Measurements from ENCODE around the gene KCNK3.
"Not testable (repeated sequence)": the region's sequence is repeated elsewhere in the genome, so short reads cannot be mapped to it uniquely, and the experiment has no call there.

The KCNK3 gene

GRCh38 chr2:26749787-26750420 lies 57.4 kb downstream of the KCNK3 start:
- H3K9me3 ChIP-seq (ENCODE audit: control insufficient read depth in 5 of 5, low read length in 5 of 5); H3K4me3 ChIP-seq (ENCODE audit: low read depth in 1 of 5, low read length in 5 of 5); H3K27ac ChIP-seq (ENCODE audit: low read depth, low read length); H3K27me3 ChIP-seq (ENCODE audit: control insufficient read depth in 5 of 5, insufficient read depth in 4 of 5, low read length in 5 of 5); H3K9ac ChIP-seq (ENCODE audit: low read length in 5 of 5); H3K36me3 ChIP-seq (ENCODE audit: control insufficient read depth in 5 of 5, insufficient read depth in 5 of 5, low read length in 5 of 5); H3K4me1 ChIP-seq (ENCODE audit: control insufficient read depth in 5 of 5, insufficient read depth in 5 of 5, low read length in 5 of 5): not testable (repeated sequence)

GRCh38 chr2:26750467-26750866 lies 57.9 kb downstream of the KCNK3 start:
- not testable (repeated sequence) for H3K36me3 ChIP-seq (ENCODE audit: control insufficient read depth in 5 of 5, insufficient read depth in 5 of 5, low read length in 5 of 5); H3K9ac ChIP-seq (ENCODE audit: low read length in 5 of 5); H3K27ac ChIP-seq (ENCODE audit: low read depth, low read length); H3K27me3 ChIP-seq (ENCODE audit: control insufficient read depth in 5 of 5, insufficient read depth in 4 of 5, low read length in 5 of 5); H3K4me1 ChIP-seq (ENCODE audit: control insufficient read depth in 5 of 5, insufficient read depth in 5 of 5, low read length in 5 of 5); H3K4me3 ChIP-seq (ENCODE audit: low read depth in 1 of 5, low read length in 5 of 5); H3K9me3 ChIP-seq (ENCODE audit: control insufficient read depth in 5 of 5, low read length in 5 of 5)

GRCh38 chr2:26752656-26753055 lies 60.1 kb downstream of the KCNK3 start:
- Histone ChIP-seq H3K27ac (ENCODE audit: low read depth, low read length) (no peak overlapping the region), H3K36me3 (ENCODE audit: control insufficient read depth in 5 of 5, insufficient read depth in 5 of 5, low read length in 5 of 5) (no peaks in the 10 kb centered on the region), H3K9me3 (ENCODE audit: control insufficient read depth in 5 of 5, low read length in 5 of 5) (peaks cover 0 to 3% (median 0%) of the 10 kb centered on the region in 5 donors), H3K4me3 (ENCODE audit: low read depth in 1 of 5, low read length in 5 of 5) (no peak overlapping the region), H3K9ac (ENCODE audit: low read length in 5 of 5) (no peak overlapping the region), H3K27me3 (ENCODE audit: control insufficient read depth in 5 of 5, insufficient read depth in 4 of 5, low read length in 5 of 5) (no peaks in the 10 kb centered on the region), H3K4me1 (ENCODE audit: control insufficient read depth in 5 of 5, insufficient read depth in 5 of 5, low read length in 5 of 5) (peaks cover 0 to 9% (median 0%) of the 10 kb centered on the region in 5 donors)

- Histone ChIP-seq H3K27me3 (ENCODE audit: control insufficient read depth in 5 of 5, insufficient read depth in 4 of 5, low read length in 5 of 5) (no peaks in the 10 kb centered on the region), H3K4me3 (ENCODE audit: low read depth in 1 of 5, low read length in 5 of 5) (no peak overlapping the region), H3K4me1 (ENCODE audit: control insufficient read depth in 5 of 5, insufficient read depth in 5 of 5, low read length in 5 of 5) (peaks cover 4 to 20% (median 10%) of the 10 kb centered on the region in 5 donors), H3K9ac (ENCODE audit: low read length in 5 of 5) (no peak overlapping the region), H3K27ac (ENCODE audit: low read depth, low read length) (no peak overlapping the region), H3K36me3 (ENCODE audit: control insufficient read depth in 5 of 5, insufficient read depth in 5 of 5, low read length in 5 of 5) (no peaks in the 10 kb centered on the region), H3K9me3 (ENCODE audit: control insufficient read depth in 5 of 5, low read length in 5 of 5) (peaks cover 0 to 3% (median 0%) of the 10 kb centered on the region in 5 donors)
Measured at GRCh38 chr2:26754539-26754938, 62.0 kb downstream of the KCNK3 start.

- H3K9me3 ChIP-seq (ENCODE audit: control insufficient read depth in 5 of 5, low read length in 5 of 5): peaks cover 0 to 3% (median 0%) of the 10 kb centered on the region in 5 donors
- no peaks in the 10 kb centered on the region for H3K27me3 ChIP-seq (ENCODE audit: control insufficient read depth in 5 of 5, insufficient read depth in 4 of 5, low read length in 5 of 5)
- no peak overlapping the region for H3K27ac ChIP-seq (ENCODE audit: low read depth, low read length)
- H3K4me1 ChIP-seq (ENCODE audit: control insufficient read depth in 5 of 5, insufficient read depth in 5 of 5, low read length in 5 of 5): peaks cover 4 to 20% (median 10%) of the 10 kb centered on the region in 5 donors
- no peak overlapping the region for H3K4me3 ChIP-seq (ENCODE audit: low read depth in 1 of 5, low read length in 5 of 5)
- no peak overlapping the region for H3K9ac ChIP-seq (ENCODE audit: low read length in 5 of 5)
- H3K36me3 ChIP-seq (ENCODE audit: control insufficient read depth in 5 of 5, insufficient read depth in 5 of 5, low read length in 5 of 5): no peaks in the 10 kb centered on the region
Measured at GRCh38 chr2:26754972-26755670, 62.6 kb downstream of the KCNK3 start.

- peaks cover 4 to 20% (median 10%) of the 10 kb centered on the region in 5 donors for H3K4me1 ChIP-seq (ENCODE audit: control insufficient read depth in 5 of 5, insufficient read depth in 5 of 5, low read length in 5 of 5)
- H3K9ac ChIP-seq (ENCODE audit: low read length in 5 of 5): no peak overlapping the region
- H3K27ac ChIP-seq (ENCODE audit: low read depth, low read length): peak overlapping the region; percentile 82
- no peaks in the 10 kb centered on the region for H3K27me3 ChIP-seq (ENCODE audit: control insufficient read depth in 5 of 5, insufficient read depth in 4 of 5, low read length in 5 of 5)
- no peak overlapping the region for H3K4me3 ChIP-seq (ENCODE audit: low read depth in 1 of 5, low read length in 5 of 5)
- peaks cover 0 to 2% (median 0%) of the 10 kb centered on the region in 5 donors for H3K9me3 ChIP-seq (ENCODE audit: control insufficient read depth in 5 of 5, low read length in 5 of 5)
- H3K36me3 ChIP-seq (ENCODE audit: control insufficient read depth in 5 of 5, insufficient read depth in 5 of 5, low read length in 5 of 5): no peaks in the 10 kb centered on the region
Measured at GRCh38 chr2:26756337-26756736, 63.8 kb downstream of the KCNK3 start.

GRCh38 chr2:26757873-26758789 lies 65.6 kb downstream of the KCNK3 start:
- Histone ChIP-seq H3K9me3 (ENCODE audit: control insufficient read depth in 5 of 5, low read length in 5 of 5) (no peaks in the 10 kb centered on the region), H3K27me3 (ENCODE audit: control insufficient read depth in 5 of 5, insufficient read depth in 4 of 5, low read length in 5 of 5) (no peaks in the 10 kb centered on the region), H3K27ac (ENCODE audit: low read depth, low read length) (peak overlapping the region; percentile 86), H3K36me3 (ENCODE audit: control insufficient read depth in 5 of 5, insufficient read depth in 5 of 5, low read length in 5 of 5) (no peaks in the 10 kb centered on the region), H3K4me3 (ENCODE audit: low read depth in 1 of 5, low read length in 5 of 5) (peak overlapping the region in 1 of 5 donors; percentile 22), H3K9ac (ENCODE audit: low read length in 5 of 5) (peak overlapping the region in 2 of 5 donors; percentile 1 to 33), H3K4me1 (ENCODE audit: control insufficient read depth in 5 of 5, insufficient read depth in 5 of 5, low read length in 5 of 5) (peaks cover 4 to 21% (median 11%) of the 10 kb centered on the region in 5 donors)

- H3K36me3 ChIP-seq (ENCODE audit: control insufficient read depth in 5 of 5, insufficient read depth in 5 of 5, low read length in 5 of 5): no peaks in the 10 kb centered on the region
- H3K9me3 ChIP-seq (ENCODE audit: control insufficient read depth in 5 of 5, low read length in 5 of 5): no peaks in the 10 kb centered on the region
- no peaks in the 10 kb centered on the region for H3K27me3 ChIP-seq (ENCODE audit: control insufficient read depth in 5 of 5, insufficient read depth in 4 of 5, low read length in 5 of 5)
- H3K4me1 ChIP-seq (ENCODE audit: control insufficient read depth in 5 of 5, insufficient read depth in 5 of 5, low read length in 5 of 5): peaks cover 4 to 27% (median 18%) of the 10 kb centered on the region in 5 donors
- peak overlapping the region in 1 of 5 donors; percentile 22 for H3K4me3 ChIP-seq (ENCODE audit: low read depth in 1 of 5, low read length in 5 of 5)
- H3K27ac ChIP-seq (ENCODE audit: low read depth, low read length): peak overlapping the region; percentile 86
- no peak overlapping the region for H3K9ac ChIP-seq (ENCODE audit: low read length in 5 of 5)
Measured at GRCh38 chr2:26758790-26759321, 66.3 kb downstream of the KCNK3 start.

- H3K9me3 ChIP-seq (ENCODE audit: control insufficient read depth in 5 of 5, low read length in 5 of 5): no peaks in the 10 kb centered on the region
- H3K4me1 ChIP-seq (ENCODE audit: control insufficient read depth in 5 of 5, insufficient read depth in 5 of 5, low read length in 5 of 5): peaks cover 4 to 31% (median 25%) of the 10 kb centered on the region in 5 donors
- H3K27ac ChIP-seq (ENCODE audit: low read depth, low read length): no peak overlapping the region
- no peaks in the 10 kb centered on the region for H3K36me3 ChIP-seq (ENCODE audit: control insufficient read depth in 5 of 5, insufficient read depth in 5 of 5, low read length in 5 of 5)
- no peak overlapping the region for H3K4me3 ChIP-seq (ENCODE audit: low read depth in 1 of 5, low read length in 5 of 5)
- H3K9ac ChIP-seq (ENCODE audit: low read length in 5 of 5): no peak overlapping the region
- H3K27me3 ChIP-seq (ENCODE audit: control insufficient read depth in 5 of 5, insufficient read depth in 4 of 5, low read length in 5 of 5): no peaks in the 10 kb centered on the region
Measured at GRCh38 chr2:26759845-26760244, 67.3 kb downstream of the KCNK3 start.
